HCT116 (cell line): ENCODE data around the gene EGFR. TPM values are rescaled to one million over a fixed set of nuclear protein-coding genes. Genes with fewer than 3 reads are reported as not detected.
A peak's percentile ranks its signal among the peaks of the same experiment; 100 is the strongest.

Experiments used
- EGR1 ChIP-seq: IDR thresholded peaks from 2 replicates; pipeline ENCODE4 v1.6.1; 2012; ENCODE audit warnings: low read depth
- ELF1 ChIP-seq: IDR thresholded peaks from 2 replicates; pipeline ENCODE4 v1.6.1; 2012; ENCODE audit warnings: low read depth, borderline replicate concordance
- JUND ChIP-seq: IDR thresholded peaks from 2 replicates; pipeline ENCODE4 v1.6.1; 2012
- POLR2A ChIP-seq: IDR thresholded peaks from 2 replicates; pipeline ENCODE4 v1.7.0; 2011; ENCODE audit warnings: borderline replicate concordance; ENCODE audit not compliant: insufficient read depth, insufficient read length; ENCODE audit errors: extremely low read depth
- SIN3A ChIP-seq: IDR thresholded peaks from 2 replicates; pipeline ENCODE4 v1.6.1; 2012; ENCODE audit warnings: low read depth
- TCF7L2 ChIP-seq: IDR thresholded peaks from 2 replicates; pipeline ENCODE4 v1.7.0; 2011; ENCODE audit warnings: borderline replicate concordance, inconsistent platforms; ENCODE audit not compliant: insufficient read depth, insufficient read length; ENCODE audit errors: extremely low read depth
- YY1 ChIP-seq: IDR thresholded peaks from 2 replicates; pipeline ENCODE4 v1.6.1; 2011; ENCODE audit warnings: low read length, low read depth, moderate library complexity, mild to moderate bottlenecking; ENCODE audit not compliant: insufficient replicate concordance; ENCODE audit errors: extremely low read depth
- ZNF274 ChIP-seq: fragments of 200-500 bp; sonication (Bioruptor generic); IDR thresholded peaks from 2 replicates; pipeline ENCODE4 v1.6.1; 2014; ENCODE audit warnings: mild to moderate bottlenecking, low read depth, low read length, inconsistent platforms
- total RNA-seq: library from RNA; stranded (reverse); gene quantifications from one replicate; pipeline ENCODE4 v1.2.1, GENCODE V29; 2021; ENCODE audit not compliant: unreplicated experiment
- TF ChIP-seq, protein P1 (sequence below): IDR thresholded peaks from 2 replicates; pipeline ENCODE4 v1.6.1; 2011; ENCODE audit warnings: mild to moderate bottlenecking, low read length, moderate library complexity; ENCODE audit not compliant: insufficient replicate concordance; ENCODE audit errors: extremely low read depth
- TF ChIP-seq, protein P2 (sequence below): IDR thresholded peaks from 2 replicates; pipeline ENCODE4 v1.6.1; 2012; ENCODE audit warnings: low read depth

The EGFR gene
- total RNA-seq, 1 experiment from 2014 or later = 71.5 TPM

DNA sequence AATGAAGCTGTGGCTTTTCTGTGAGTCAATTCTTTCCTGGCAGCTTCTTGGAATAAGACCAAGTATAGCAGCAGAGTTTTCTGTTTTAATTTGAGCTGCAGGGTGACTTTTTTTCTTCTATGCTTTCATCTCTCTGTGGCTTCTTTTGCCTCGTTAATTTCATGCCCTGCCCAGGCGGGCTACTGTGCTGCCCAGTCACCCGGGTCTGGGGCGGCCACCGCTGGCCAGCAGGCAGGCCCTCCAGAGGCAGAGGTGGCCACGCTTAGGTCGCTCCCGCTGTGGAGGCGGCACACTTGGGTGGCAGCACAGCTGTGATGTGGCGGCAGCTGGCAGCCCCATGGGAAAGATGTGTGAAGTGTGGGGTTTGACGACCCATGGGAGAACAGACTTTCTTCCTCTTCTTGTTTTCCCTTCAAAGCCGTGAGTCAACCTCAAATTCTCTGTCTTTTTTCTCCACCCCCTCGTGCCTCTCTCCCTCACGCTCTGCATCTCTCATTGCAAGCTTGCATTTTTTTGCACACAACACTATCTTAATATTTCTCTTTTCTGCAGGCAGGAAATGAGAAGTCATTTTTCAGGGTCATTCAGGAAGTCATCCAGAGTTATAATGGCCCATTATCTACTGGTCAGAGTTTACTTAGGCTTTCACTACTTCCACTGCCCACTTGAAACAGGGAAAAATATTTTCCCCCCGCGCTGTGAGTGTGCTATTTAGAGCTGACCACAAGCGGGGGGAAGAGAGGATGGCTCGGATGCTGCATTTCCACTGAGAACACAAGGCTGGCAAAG lies 67.8 kb downstream of the EGFR start (continued):
- TF ChIP-seq SIN3A (peak; percentile 66; the same call in 1 of the 2 replicates), JUND (peak; percentile 70), ELF1 (no peak), ZNF274 (no peak), EGR1 (peak; percentile 38; the same call in 1 of the 2 replicates), TCF7L2 (peak; percentile 56), YY1 (peak; percentile 3), POLR2A (no peak)
- TF ChIP-seq, protein P1, sequence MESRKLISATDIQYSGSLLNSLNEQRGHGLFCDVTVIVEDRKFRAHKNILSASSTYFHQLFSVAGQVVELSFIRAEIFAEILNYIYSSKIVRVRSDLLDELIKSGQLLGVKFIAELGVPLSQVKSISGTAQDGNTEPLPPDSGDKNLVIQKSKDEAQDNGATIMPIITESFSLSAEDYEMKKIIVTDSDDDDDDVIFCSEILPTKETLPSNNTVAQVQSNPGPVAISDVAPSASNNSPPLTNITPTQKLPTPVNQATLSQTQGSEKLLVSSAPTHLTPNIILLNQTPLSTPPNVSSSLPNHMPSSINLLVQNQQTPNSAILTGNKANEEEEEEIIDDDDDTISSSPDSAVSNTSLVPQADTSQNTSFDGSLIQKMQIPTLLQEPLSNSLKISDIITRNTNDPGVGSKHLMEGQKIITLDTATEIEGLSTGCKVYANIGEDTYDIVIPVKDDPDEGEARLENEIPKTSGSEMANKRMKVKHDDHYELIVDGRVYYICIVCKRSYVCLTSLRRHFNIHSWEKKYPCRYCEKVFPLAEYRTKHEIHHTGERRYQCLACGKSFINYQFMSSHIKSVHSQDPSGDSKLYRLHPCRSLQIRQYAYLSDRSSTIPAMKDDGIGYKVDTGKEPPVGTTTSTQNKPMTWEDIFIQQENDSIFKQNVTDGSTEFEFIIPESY = no peak
- TF ChIP-seq, protein P2, sequence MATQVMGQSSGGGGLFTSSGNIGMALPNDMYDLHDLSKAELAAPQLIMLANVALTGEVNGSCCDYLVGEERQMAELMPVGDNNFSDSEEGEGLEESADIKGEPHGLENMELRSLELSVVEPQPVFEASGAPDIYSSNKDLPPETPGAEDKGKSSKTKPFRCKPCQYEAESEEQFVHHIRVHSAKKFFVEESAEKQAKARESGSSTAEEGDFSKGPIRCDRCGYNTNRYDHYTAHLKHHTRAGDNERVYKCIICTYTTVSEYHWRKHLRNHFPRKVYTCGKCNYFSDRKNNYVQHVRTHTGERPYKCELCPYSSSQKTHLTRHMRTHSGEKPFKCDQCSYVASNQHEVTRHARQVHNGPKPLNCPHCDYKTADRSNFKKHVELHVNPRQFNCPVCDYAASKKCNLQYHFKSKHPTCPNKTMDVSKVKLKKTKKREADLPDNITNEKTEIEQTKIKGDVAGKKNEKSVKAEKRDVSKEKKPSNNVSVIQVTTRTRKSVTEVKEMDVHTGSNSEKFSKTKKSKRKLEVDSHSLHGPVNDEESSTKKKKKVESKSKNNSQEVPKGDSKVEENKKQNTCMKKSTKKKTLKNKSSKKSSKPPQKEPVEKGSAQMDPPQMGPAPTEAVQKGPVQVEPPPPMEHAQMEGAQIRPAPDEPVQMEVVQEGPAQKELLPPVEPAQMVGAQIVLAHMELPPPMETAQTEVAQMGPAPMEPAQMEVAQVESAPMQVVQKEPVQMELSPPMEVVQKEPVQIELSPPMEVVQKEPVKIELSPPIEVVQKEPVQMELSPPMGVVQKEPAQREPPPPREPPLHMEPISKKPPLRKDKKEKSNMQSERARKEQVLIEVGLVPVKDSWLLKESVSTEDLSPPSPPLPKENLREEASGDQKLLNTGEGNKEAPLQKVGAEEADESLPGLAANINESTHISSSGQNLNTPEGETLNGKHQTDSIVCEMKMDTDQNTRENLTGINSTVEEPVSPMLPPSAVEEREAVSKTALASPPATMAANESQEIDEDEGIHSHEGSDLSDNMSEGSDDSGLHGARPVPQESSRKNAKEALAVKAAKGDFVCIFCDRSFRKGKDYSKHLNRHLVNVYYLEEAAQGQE = no peak
- TF ChIP-seq, all 23 proteins: peak for 13
